ENCODE results near the gene FBXL16. TPM values are rescaled to one million over a fixed set of nuclear protein-coding genes. Genes with fewer than 3 reads are reported as not detected.

Gene FBXL16
- polyA plus RNA-seq, 1 experiment: 0.11 TPM

DNA sequence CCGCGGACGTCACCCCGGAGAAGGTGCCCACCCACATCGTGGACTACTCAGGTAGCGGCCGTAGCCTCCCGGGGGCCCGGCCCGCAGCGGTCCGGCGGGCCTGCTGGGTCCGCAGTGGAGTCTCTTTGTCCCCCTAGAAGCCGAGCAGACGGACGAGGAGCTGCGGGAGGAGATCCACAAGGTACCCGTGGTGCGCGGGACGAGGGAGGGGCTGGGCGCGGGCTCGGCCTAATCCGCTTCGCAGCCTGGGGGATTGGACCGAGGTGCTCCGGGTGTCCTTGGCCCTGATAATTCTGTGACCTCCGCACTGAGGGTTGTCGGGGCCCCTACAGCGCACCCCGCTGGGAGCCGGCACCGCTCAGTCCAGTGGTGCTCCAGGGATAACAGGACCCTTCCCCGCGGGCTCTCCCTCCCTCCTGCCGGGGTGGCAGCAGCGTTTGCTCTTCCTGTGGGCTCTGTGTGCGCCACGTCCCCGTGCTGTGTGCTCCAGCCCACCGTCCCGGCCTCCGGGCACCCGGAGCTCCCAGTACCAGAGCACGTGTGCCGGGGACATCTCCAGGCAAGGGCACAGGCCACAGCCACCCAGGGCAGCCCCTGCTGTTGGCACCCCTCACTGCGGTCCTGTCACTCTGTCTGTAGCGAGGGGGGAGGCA is 37.0 kb downstream of the FBXL16 start:
- peak overlapping the region; percentile 81 for H3K4me3 ChIP-seq (ENCODE audit: low read depth, low read length)
- TF ChIP-seq, protein P1, sequence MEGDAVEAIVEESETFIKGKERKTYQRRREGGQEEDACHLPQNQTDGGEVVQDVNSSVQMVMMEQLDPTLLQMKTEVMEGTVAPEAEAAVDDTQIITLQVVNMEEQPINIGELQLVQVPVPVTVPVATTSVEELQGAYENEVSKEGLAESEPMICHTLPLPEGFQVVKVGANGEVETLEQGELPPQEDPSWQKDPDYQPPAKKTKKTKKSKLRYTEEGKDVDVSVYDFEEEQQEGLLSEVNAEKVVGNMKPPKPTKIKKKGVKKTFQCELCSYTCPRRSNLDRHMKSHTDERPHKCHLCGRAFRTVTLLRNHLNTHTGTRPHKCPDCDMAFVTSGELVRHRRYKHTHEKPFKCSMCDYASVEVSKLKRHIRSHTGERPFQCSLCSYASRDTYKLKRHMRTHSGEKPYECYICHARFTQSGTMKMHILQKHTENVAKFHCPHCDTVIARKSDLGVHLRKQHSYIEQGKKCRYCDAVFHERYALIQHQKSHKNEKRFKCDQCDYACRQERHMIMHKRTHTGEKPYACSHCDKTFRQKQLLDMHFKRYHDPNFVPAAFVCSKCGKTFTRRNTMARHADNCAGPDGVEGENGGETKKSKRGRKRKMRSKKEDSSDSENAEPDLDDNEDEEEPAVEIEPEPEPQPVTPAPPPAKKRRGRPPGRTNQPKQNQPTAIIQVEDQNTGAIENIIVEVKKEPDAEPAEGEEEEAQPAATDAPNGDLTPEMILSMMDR (IDR thresholded peaks at IDR 0.05; ENCODE audit: low read depth, low read length): no peak
- no peak for DNase-seq (ENCODE audit: low read depth, low spot score)
- no peaks in the 10 kb centered on the region; the same call in 1 of the 2 replicates for H3K9me3 ChIP-seq (ENCODE audit: control insufficient read depth, insufficient read depth, low read length)
- ChIA-PET CTCF (interaction anchor here (0.6 to 1.9 kb wide), 3 partner anchors 13 to 668 kb away, joined by 3 to 5 read pairs (median 4); no protein-coding TSS in a partner anchor), POLR2A (interaction anchor here (0.8 to 1.0 kb wide), 3 partner anchors 10 to 16 kb away, joined by 3 to 4 read pairs (median 4); partner anchors contain the start of genes JMJD8 and STUB1)
- no peaks in the 10 kb centered on the region for H3K27me3 ChIP-seq (ENCODE audit: control insufficient read depth, insufficient read depth, low read length)
- no peak overlapping the region for H3K27ac ChIP-seq (ENCODE audit: low read depth, low read length)

DNA sequence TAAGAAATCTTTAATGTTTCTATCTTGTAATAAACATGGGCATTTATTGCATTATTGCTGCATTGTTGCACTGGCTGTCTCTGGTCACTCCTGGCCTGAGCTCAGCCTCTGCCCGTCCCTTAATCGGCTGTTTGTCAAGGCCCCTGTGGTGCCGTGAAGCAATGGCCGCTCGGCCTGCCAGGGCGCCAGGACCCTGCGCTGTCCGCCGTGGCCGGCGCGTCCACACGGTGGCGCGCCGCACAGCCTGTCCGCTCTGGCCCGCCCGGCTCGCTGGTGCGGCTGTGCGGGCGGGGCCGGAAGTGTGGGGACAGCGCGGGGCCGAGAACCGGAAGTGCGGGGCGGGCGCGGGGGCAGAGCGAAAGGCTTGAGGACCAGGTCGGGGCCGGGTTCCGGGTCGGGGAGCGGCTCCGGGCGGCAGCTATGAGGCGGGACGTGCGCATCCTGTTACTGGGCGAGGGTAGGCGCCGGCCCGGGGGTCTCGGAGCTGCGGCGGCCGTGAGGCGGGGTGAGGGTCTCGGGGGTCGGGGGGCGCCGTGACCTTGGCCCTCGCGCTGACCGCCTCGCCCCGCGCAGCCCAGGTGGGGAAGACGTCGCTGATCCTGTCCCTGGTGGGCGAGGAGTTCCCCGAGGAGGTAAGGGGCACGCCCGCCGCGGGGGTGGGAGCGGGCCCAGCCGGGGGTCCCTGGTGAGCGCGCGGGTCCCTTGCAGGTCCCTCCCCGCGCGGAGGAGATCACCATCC is 37.7 kb downstream of the FBXL16 start, which contains the start of gene RHOT2:
TSS of gene RHOT2 (plus strand) at position 353 of the 739 bp plus-strand sequence. CDS start at position 421, 68 bp downstream.
- DNase-seq (ENCODE audit: low read depth, low spot score): peak; percentile 55
- ChIA-PET POLR2A (interaction anchor here (0.6 to 1.5 kb wide), 4 partner anchors 8 to 89 kb away, joined by 3 to 4 read pairs (median 4); partner anchors contain the start of gene STUB1), CTCF (interaction anchor here (0.6 to 1.9 kb wide), 6 partner anchors 8 to 101 kb away, joined by 3 to 5 read pairs (median 4); partner anchors contain the start of gene RHBDL1)
- Histone ChIP-seq H3K9me3 (ENCODE audit: control insufficient read depth, insufficient read depth, low read length) (no peaks in the 10 kb centered on the region; the same call in 1 of the 2 replicates), H3K27ac (ENCODE audit: low read depth, low read length) (no peak within 1 kb of the TSS), H3K4me3 (ENCODE audit: low read depth, low read length) (peak within 1 kb of the TSS; percentile 81), H3K27me3 (ENCODE audit: control insufficient read depth, insufficient read depth, low read length) (no peaks in the 10 kb centered on the region)
- TF ChIP-seq, protein P1 (IDR thresholded peaks at IDR 0.05; ENCODE audit: low read depth, low read length): peak; percentile 63

- TF ChIP-seq, protein P1 (IDR thresholded peaks at IDR 0.05; ENCODE audit: low read depth, low read length): no peak
- no peaks in the 10 kb centered on the region for H3K27me3 ChIP-seq (ENCODE audit: control insufficient read depth, insufficient read depth, low read length)
- H3K4me3 ChIP-seq (ENCODE audit: low read depth, low read length): no peak overlapping the region
- no peak for DNase-seq (ENCODE audit: low read depth, low spot score)
- CTCF ChIA-PET: interaction anchor here (0.6 to 1.9 kb wide), 5 partner anchors 9 to 100 kb away, joined by 4 to 5 read pairs (median 4); partner anchors contain the start of gene RHBDL1
- POLR2A ChIA-PET: interaction anchor here (0.6 to 1.5 kb wide), 3 partner anchors 9 to 89 kb away, joined by 3 to 4 read pairs (median 4); partner anchors contain the start of gene STUB1
- no peaks in the 10 kb centered on the region; the same call in 1 of the 2 replicates for H3K9me3 ChIP-seq (ENCODE audit: control insufficient read depth, insufficient read depth, low read length)
- no peak overlapping the region for H3K27ac ChIP-seq (ENCODE audit: low read depth, low read length)
These were observed 38.4 kb downstream of the FBXL16 start for GRCh38 chr16:667113-667779.

DNA sequence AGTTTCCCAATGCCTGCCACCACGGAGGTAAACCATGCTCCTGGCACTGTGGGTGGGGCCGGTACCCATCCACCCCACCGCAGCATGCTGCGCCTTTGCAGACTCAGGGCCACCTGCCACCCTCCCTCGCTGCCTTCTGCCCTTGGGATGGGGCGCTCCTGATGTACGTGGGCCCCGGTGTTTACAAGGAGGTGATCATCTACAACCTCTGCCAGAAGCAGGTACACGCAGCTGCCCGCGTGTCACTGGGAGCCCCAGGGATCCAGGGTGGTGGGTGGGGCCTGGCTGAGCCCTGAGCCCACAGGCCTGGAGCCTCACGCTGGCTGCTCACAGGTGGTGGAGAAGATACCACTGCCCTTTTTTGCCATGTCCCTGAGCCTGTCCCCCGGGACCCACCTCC is 39.0 kb downstream of the FBXL16 start:
- Histone ChIP-seq H3K9me3 (ENCODE audit: control insufficient read depth, insufficient read depth, low read length) (no peaks in the 10 kb centered on the region; the same call in 1 of the 2 replicates), H3K4me3 (ENCODE audit: low read depth, low read length) (no peak overlapping the region), H3K27me3 (ENCODE audit: control insufficient read depth, insufficient read depth, low read length) (no peaks in the 10 kb centered on the region), H3K27ac (ENCODE audit: low read depth, low read length) (no peak overlapping the region)
- ChIA-PET POLR2A (interaction anchor here (1.5 kb wide), 1 partner anchor 14 kb away, joined by 4 read pairs; the partner anchor contains the start of gene STUB1), CTCF (interaction anchor here (1.9 kb wide), 1 partner anchor 15 kb away, joined by 5 read pairs; no protein-coding TSS in a partner anchor)
- TF ChIP-seq, protein P1 (IDR thresholded peaks at IDR 0.05; ENCODE audit: low read depth, low read length): no peak
- DNase-seq (ENCODE audit: low read depth, low spot score): no peak
